Fibroblast of the aortic adventitia (primary cell): ENCODE measurements around the gene SORL1. TPM values are rescaled to one million over a fixed set of nuclear protein-coding genes. Genes with fewer than 3 reads are reported as not detected.

ENCODE experiments used
- DNase-seq: peaks from one replicate; pipeline ENCODE4 v3.0.0-alpha.2; 2010; ENCODE audit warnings: low read depth
- H3K4me3 ChIP-seq: 2 replicates; pipeline ENCODE4 v1.5.1; 2011; ENCODE audit warnings: low read depth, mild to moderate bottlenecking, control low read depth, low read length, moderate library complexity
- total RNA-seq: library from RNA; depleted of rRNA; stranded (reverse); fragments of >200 nt; gene quantifications from 2 replicates; pipeline ENCODE4 v1.2.3, GENCODE V29; 2012; ENCODE audit warnings: low replicate concordance
- TF ChIP-seq, protein P1 (sequence below): IDR thresholded peaks from 2 replicates; pipeline ENCODE4 v1.5.1; 2011; ENCODE audit warnings: mild to moderate bottlenecking, low read length, control low read depth, inconsistent platforms; ENCODE audit not compliant: insufficient read depth

SORL1 gene
- total RNA-seq, 1 donor: 1.2 TPM

GRCh38 chr11:121458551-121458950 lies 6.4 kb downstream of the SORL1 start:
- no peak overlapping the region for H3K4me3 ChIP-seq
- TF ChIP-seq, protein P1, sequence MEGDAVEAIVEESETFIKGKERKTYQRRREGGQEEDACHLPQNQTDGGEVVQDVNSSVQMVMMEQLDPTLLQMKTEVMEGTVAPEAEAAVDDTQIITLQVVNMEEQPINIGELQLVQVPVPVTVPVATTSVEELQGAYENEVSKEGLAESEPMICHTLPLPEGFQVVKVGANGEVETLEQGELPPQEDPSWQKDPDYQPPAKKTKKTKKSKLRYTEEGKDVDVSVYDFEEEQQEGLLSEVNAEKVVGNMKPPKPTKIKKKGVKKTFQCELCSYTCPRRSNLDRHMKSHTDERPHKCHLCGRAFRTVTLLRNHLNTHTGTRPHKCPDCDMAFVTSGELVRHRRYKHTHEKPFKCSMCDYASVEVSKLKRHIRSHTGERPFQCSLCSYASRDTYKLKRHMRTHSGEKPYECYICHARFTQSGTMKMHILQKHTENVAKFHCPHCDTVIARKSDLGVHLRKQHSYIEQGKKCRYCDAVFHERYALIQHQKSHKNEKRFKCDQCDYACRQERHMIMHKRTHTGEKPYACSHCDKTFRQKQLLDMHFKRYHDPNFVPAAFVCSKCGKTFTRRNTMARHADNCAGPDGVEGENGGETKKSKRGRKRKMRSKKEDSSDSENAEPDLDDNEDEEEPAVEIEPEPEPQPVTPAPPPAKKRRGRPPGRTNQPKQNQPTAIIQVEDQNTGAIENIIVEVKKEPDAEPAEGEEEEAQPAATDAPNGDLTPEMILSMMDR: no peak
- DNase-seq: no peak

DNA sequence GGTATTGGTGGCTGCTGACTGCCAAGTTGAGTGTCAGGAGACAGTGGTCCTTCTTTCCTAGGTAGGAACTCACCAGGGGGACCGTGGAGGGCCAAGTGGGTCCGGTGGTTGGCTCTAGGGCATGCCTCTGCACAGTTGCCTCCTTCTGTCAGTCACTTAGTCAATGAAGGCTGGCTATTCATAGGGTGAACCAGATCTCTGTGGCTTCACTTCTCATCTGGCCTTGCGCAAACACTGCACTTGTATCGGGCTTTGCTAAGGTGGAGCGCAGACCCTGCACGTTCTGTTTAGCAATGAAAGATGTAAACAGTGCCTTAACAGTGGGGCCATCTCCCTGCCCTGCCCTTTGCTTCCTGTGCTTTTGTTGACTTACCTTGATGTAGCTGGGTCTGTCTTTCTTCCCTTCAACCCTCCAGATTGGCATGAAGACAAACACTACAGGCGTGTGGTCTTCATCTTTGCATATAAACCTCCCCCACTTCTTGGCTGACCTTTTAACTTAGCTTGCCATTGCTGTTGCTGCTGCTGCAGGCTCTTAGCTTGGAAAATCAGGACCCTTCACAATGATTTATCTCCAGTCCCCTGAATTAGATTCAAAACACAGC lies 7.4 kb downstream of the SORL1 start:
- DNase-seq: no peak
- TF ChIP-seq, protein P1: no peak

DNA sequence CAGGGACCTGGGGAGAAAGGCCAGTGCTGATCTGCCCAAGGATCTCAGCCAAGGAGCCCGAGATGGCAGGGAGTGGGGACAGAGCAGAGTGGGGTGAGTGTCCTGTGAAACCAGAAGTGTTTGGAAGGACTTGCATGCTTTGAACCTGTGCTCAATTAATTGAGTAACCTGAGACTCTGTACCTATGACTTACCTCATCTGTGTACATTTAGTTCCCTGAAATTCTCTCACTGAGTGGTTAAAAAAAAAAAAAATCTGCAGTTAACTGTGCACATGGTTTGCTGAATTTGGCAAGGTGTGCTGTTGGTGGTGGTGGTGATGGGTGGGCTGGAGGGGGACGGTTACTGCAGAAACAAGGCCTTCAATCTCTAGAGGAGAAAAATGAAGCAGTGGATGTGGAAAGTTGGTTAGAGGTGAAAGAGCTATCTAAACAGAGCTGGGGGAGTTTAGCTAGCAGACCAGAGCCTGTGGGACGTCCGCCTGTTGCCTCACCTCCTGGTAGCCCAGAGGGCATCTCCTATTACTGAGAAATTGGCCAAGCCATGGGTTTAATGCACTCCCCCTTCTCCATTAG lies 8.9 kb downstream of the SORL1 start:
- no peak overlapping the region for H3K4me3 ChIP-seq
- no peak for DNase-seq
- TF ChIP-seq, protein P1: no peak

More for the DNA sequence above, 7.4 kb downstream of the SORL1 start:
- H3K4me3 ChIP-seq: no peak overlapping the region

DNA sequence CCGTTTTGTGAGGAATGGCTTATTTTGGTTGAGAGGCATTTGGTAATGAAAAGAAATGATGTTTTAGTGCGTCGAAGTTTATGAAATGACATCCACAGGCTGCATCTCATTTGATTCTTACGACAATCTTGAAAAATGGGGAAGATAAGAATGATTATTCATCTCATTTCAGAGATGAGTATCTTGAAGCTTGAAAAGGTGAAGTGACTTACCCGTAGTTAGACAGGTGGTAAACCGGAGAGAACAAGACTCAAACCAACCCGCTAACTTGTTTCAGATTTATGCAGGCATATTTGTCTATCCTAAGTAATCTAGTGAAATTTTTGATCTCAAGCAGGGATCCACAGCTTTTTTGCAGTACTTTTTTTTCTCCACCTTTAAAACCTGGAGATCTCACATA lies 9.7 kb downstream of the SORL1 start:
- H3K4me3 ChIP-seq: no peak overlapping the region
- TF ChIP-seq, protein P1: no peak
- DNase-seq: no peak

- TF ChIP-seq, protein P1: no peak
- H3K4me3 ChIP-seq: no peak overlapping the region
- no peak for DNase-seq
Measured at GRCh38 chr11:121463689-121464335, 11.7 kb downstream of the SORL1 start.

DNA sequence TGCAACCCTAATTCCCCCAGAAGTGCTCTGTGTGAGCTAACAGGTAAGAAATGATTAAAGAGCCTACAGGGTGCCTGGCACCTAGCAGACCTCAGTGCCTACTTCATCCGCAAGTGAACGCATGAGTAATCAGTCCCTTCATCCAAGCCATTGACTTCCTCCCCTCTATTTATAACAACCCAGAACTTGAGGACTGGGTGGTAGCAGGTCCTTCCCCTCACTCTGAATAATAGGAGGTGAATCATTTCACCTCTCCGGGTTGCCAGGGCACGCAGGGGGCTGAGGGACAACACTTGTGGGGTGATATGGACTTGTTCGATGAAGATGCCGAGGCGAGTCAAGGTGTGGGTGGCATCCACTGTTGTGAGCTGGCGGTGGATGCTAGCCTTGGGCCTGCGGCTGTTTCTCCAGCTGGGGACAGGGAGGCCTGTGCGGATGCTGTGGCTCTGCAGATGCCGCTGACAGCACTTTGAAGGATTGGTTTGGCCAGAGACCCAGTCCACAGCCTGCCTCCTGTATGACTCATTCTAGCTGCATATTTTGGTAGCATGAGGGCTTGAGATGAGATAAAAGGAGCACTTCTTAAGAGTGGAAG lies 12.3 kb downstream of the SORL1 start:
- H3K4me3 ChIP-seq: no peak overlapping the region
- DNase-seq: peak; percentile 88
- TF ChIP-seq, protein P1: no peak
